Cardiac fibroblast (primary cell): ENCODE results near the gene CHST8.

Experiments used
- DNase-seq, 2 donors: peaks; one replicate each; pipeline versions ENCODE4 v3.0.0 to v3.0.0-alpha.2; 2010; ENCODE audit warnings: low read depth in 2 of 2
- H3K4me3 ChIP-seq, 2 donors: replicated peaks in 1 of 2; 1 replicate in 1 of 2; 2 replicates in 1 of 2; pipeline ENCODE4 v1.5.1; 2011; ENCODE audit warnings: low read depth in 2 of 2, low read length in 2 of 2, mild to moderate bottlenecking in 2 of 2, moderate library complexity in 1 of 2
- TF ChIP-seq, protein P1 (sequence below): IDR thresholded peaks from one replicate; pipeline ENCODE4 v1.5.1; 2011; ENCODE audit warnings: low read depth, mild to moderate bottlenecking, low read length, inconsistent platforms

Gene CHST8

DNA sequence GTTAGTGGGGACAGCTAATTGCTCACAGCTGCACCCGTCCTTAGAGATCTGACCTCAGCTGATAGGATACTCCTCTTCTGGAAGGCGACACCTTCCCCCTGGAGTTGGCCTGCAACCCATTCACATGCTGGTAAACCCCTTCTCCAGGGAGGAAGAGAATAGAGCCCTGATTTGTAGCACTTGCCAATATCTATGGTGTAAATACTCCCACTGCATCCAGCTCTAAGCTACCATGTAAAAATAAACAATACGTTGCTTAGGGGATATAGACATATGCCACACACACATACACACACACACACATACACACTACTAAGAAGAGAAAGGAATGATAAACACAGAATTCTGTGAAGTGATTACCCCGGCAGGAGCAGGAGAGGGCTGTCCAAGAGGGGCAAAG lies 125.5 kb downstream of the CHST8 start:
- H3K4me3 ChIP-seq: no peak overlapping the region
- no peak for DNase-seq
- TF ChIP-seq, protein P1, sequence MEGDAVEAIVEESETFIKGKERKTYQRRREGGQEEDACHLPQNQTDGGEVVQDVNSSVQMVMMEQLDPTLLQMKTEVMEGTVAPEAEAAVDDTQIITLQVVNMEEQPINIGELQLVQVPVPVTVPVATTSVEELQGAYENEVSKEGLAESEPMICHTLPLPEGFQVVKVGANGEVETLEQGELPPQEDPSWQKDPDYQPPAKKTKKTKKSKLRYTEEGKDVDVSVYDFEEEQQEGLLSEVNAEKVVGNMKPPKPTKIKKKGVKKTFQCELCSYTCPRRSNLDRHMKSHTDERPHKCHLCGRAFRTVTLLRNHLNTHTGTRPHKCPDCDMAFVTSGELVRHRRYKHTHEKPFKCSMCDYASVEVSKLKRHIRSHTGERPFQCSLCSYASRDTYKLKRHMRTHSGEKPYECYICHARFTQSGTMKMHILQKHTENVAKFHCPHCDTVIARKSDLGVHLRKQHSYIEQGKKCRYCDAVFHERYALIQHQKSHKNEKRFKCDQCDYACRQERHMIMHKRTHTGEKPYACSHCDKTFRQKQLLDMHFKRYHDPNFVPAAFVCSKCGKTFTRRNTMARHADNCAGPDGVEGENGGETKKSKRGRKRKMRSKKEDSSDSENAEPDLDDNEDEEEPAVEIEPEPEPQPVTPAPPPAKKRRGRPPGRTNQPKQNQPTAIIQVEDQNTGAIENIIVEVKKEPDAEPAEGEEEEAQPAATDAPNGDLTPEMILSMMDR: no peak

DNA sequence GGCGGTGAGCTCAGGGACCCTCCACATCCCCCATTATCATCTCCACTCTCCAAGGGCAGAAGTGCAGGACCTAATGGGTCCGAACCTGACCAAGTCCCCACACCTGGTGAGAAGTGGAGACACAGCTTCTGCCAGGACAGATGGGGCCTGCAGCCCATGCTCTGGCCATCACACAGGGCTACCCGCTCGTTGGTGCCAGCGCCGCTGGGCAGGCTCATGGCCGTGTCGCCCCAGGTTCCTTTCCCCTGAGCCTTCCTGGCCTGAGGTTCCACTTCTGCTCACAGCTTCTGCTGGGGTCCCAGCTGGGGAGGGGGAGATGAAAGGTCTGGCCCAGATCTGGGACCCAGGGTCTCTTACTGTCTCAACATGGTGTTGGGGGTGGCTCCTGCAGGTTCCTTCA lies 126.5 kb downstream of the CHST8 start:
- no peak overlapping the region for H3K4me3 ChIP-seq
- DNase-seq: no peak
- TF ChIP-seq, protein P1: no peak

DNA sequence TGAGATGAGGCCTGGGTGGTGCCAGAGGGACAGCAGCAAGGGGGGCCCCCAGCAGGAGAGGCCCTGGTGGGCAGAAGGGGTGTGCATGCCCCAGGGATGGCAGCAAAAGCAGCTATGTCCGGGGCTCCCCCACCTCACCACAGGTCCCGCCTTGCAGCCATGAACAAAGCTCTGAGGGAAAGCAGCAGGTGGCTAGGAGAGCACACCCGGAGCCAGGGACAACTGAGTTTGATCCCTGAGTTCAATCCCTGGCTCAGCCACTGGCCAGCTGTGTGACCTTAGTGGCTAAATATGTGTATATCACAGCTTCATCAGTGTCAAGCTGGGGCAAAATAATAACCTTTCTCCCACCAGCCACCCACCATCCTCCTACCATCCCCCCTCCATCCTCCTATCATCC lies 127.3 kb downstream of the CHST8 start:
- H3K4me3 ChIP-seq: no peak overlapping the region
- TF ChIP-seq, protein P1: no peak
- no peak for DNase-seq

DNA sequence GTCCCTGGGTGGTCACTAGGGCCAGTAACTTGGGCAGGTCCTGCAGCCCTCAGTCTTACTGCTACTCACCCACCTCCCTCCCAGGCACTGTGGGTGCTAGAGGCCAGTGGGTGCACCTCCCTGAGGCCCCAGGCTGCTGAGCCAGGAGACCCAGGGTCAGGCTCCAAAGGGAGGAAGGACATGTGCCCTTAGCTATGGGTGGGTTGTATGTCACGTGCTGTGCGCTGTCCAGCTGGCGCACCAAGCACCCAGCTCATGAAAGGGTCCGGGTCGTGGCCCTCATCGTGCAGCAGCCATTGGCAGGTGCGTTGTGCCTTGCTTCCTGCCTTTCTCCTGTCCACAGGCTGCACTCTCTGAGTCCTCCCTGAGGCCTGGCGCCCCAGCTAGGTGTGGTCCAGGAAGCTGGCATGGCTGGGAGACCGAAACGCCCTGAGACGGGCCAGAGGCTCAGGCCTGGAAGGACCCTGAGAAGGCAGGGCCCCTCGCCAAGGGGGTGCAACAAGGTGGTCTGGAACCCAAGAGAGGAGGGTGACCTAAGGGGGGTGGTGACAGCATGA lies 127.9 kb downstream of the CHST8 start:
- no peak for DNase-seq
- TF ChIP-seq, protein P1: no peak
- no peak overlapping the region for H3K4me3 ChIP-seq

DNA sequence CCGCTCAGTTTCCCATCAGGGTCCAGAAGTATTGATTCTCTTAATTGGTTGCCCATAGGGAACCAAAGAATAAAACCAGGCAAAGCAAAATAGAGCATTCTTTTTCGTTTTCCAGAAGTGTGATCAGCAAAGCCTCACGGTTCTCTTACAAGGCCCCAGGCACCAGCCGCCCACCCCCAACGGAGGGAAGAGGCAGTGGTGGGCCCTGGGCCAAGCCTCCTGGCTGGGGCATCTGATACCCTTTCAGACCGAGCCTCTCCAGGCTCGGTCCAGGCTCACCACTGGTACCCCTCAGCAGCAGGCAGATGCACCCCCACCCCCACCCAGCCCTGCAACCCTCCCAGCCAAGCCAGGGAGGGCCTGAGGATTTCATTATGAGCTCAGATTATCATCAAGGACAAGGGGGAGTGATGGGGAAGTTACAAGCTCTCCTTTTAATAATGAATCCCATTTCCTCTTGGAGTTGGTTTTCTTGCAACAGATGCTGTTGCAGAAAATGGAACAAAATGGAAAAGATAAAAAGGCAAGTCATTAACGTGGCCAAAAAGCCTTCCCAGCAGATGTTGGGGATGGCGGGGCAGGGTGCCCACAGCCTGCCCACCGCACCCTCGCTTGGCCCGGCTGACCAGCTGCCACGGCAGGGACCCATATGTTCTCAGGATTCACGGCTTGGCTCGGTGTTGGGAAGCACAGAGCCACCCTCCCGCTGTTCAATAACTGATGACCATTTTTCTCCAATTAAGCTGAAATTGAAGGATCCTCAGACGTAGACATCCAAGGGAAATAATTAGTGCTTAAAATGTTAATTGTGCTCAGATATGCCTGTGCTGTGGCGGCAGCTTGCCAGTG lies 129.1 kb downstream of the CHST8 start:
- DNase-seq: no peak
- TF ChIP-seq, protein P1: no peak

DNA sequence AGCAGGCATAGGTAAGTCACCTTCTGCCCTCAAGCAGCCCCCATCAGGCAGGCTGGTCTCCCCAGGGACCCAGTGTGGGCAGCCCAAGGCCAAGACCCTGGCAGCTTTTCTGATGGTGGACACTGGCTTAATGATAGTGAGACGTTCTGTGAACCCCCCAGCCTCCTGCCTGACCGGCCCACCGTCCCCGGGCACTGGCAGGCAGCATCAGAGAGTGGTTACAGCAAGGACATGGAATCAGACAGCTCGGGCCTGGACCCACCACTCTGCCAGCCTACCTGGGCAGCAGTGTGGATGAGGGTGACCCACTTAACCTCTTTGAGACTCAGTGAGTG lies 129.7 kb downstream of the CHST8 start:
- H3K4me3 ChIP-seq: no peak overlapping the region
- DNase-seq: no peak
- TF ChIP-seq, protein P1: no peak

More for the DNA sequence above, 129.1 kb downstream of the CHST8 start:
- H3K4me3 ChIP-seq: no peak overlapping the region
